ENCODE data around the gene PNO1.

PNO1 gene

GRCh38 chr2:68196120-68196716 is 38.5 kb downstream of the PNO1 start:
- no peak for DNase-seq

- no peak for DNase-seq
Observed at GRCh38 chr2:68200157-68200787, 42.6 kb downstream of the PNO1 start.

GRCh38 chr2:68203587-68203986 is 45.9 kb downstream of the PNO1 start:
- no peak for DNase-seq

GRCh38 chr2:68206793-68207192 is 49.1 kb downstream of the PNO1 start:
- no peak for DNase-seq

GRCh38 chr2:68214381-68214780 is 56.7 kb downstream of the PNO1 start:
- no peak for DNase-seq

GRCh38 chr2:68216454-68217310 is 59.0 kb downstream of the PNO1 start:
- DNase-seq = no peak

GRCh38 chr2:68217729-68218128 is 60.0 kb downstream of the PNO1 start:
- DNase-seq = no peak

GRCh38 chr2:68218343-68218901 is 60.7 kb downstream of the PNO1 start:
- no peak for DNase-seq

- no peak for DNase-seq
Observed at GRCh38 chr2:68222287-68222686, 64.6 kb downstream of the PNO1 start.

GRCh38 chr2:68223419-68223818 is 65.7 kb downstream of the PNO1 start:
- DNase-seq = no peak

GRCh38 chr2:68225119-68225632 is 67.5 kb downstream of the PNO1 start:
- DNase-seq = no peak
